Stomach (tissue), 9 donors: ENCODE measurements around the gene OLA1. TPM values are rescaled to one million over a fixed set of nuclear protein-coding genes. Genes with fewer than 3 reads are reported as not detected.

Experiments
- DNase-seq, 2 donors: peaks; one replicate each; pipeline versions ENCODE4 v3.0.0 to v3.0.0-alpha.2; 2013 to 2019
- H3K27ac ChIP-seq, 5 donors: fragments of 200-600 bp in 4 of 5; sonication (generic) in 4 of 5; one replicate each; pipeline ENCODE4 v1.5.1; 2013 to 2019; ENCODE audit warnings: mild to moderate bottlenecking in 1 of 5, moderate library complexity in 1 of 5
- H3K27me3 ChIP-seq, 3 donors: fragments of 200-600 bp; sonication (generic); one replicate each; pipeline ENCODE4 v1.5.1; 2017 to 2019; ENCODE audit warnings: mixed run types in 1 of 3
- H3K36me3 ChIP-seq, 4 donors: fragments of 200-600 bp; sonication (generic); 1 replicate in 3 of 4; 2 replicates in 1 of 4; pipeline ENCODE4 v1.5.1; 2016 to 2019
- H3K4me1 ChIP-seq, 4 donors: fragments of 200-600 bp; sonication (generic); one replicate each; pipeline ENCODE4 v1.5.1; 2016 to 2019
- H3K4me3 ChIP-seq, 4 donors: fragments of 200-600 bp; sonication (generic) in 3 of 4; one replicate each; pipeline ENCODE4 v1.5.1; 2016 to 2019; ENCODE audit warnings: mild to moderate bottlenecking in 1 of 4
- H3K9me3 ChIP-seq, 4 donors: fragments of 200-600 bp; sonication (generic); one replicate each; pipeline ENCODE4 v1.5.1; 2016 to 2019
- CTCF ChIP-seq, 7 experiments: fragments of 450-650 bp in 4 of 7; fragments of 200-600 bp in 3 of 7; sonication (generic) in 3 of 7; IDR thresholded peaks; one replicate each; pipeline ENCODE4 v1.5.1; 2016 to 2019; ENCODE audit warnings: antibody characterized with exemption in 7 of 7, control low read depth in 2 of 7, mild to moderate bottlenecking in 1 of 7
- EP300 ChIP-seq: sonication (generic); formaldehyde crosslinking; IDR thresholded peaks from one replicate; pipeline ENCODE4 v1.6.1; 2017; ENCODE audit warnings: antibody characterized with exemption
- POLR2A ChIP-seq, 4 donors: fragments of 450-650 bp; IDR thresholded peaks; one replicate each; pipeline ENCODE4 v1.6.1; 2016; ENCODE audit warnings: antibody characterized with exemption in 4 of 4, control low read depth in 2 of 4, mild to moderate bottlenecking in 1 of 4, moderate library complexity in 1 of 4
- POLR2AphosphoS5 ChIP-seq, 3 donors: sonication (generic); formaldehyde crosslinking; IDR thresholded peaks; one replicate each; pipeline ENCODE4 v1.6.1; 2016; ENCODE audit warnings: antibody characterized with exemption in 3 of 3
- WGBS, 5 donors: extraction: QIAGEN DNeasy Blood & Tissue Kit in 3 of 5; methylation state at CpG; one replicate each; pipeline versions ENCODE4 v1.1.5 to v1.1.7; 2013 to 2018; 5-methylcytosine and 5-hydroxymethylcytosine counted together
- intact Hi-C: fragments of 100-400 bp; cut with DNase I; formaldehyde crosslinking; loops from one replicate; pipeline ENCODE4 v1.15.1; 2023; ENCODE audit warnings: low total_unique reads
- polyA plus RNA-seq, 3 donors: library from polyadenylated mRNA; stranded (reverse); fragments of 200-250 nt; gene quantifications; one replicate each; pipeline ENCODE4 v1.2.3, GENCODE V29; 2013
- total RNA-seq, 5 donors: library from RNA; depleted of rRNA; stranded (reverse); fragments of >200 nt; gene quantifications; one replicate each; pipeline versions ENCODE4 v1.1.0 to v1.2.3, GENCODE V29; 2014 to 2016
- donor health status: healthy with polysubstance abuse.
- donor health status: Bipolar disorder and iron deficiency.
- donor health status: healthy.

The OLA1 gene
- total and polyA plus RNA-seq, 8 donors: 20.6 to 149 (median 75.3) TPM

DNA sequence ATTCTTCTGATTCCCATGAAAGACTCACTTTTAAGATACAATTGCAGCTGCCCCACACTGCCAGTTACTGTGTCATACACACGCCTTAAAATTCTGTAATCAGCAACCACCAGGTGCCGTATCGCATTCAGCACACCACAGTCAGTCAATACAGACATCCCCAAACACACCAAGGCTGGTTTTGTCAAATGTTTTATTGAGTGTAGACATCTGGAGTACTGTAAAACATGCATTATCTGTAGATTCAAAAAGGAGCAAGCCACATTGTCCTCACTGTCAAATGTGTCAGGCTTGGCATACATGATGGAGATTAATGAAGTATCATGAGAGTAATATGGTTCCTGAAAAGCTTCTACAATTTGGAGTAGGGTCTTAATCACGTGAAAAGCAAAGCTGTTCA is 173.5 kb downstream of the OLA1 start:
- TF ChIP-seq EP300 (no peak), POLR2A (IDR thresholded peaks at IDR 0.05) (no peak), POLR2AphosphoS5 (IDR thresholded peaks at IDR 0.05) (no peak)
- peaks cover 0 to 13% (median 9%) of the 10 kb centered on the region in 4 donors for H3K36me3 ChIP-seq
- intact Hi-C loops: no loop called here
- H3K27ac ChIP-seq: no peak overlapping the region
- H3K4me3 ChIP-seq: no peak overlapping the region
- 91 to 97% (median 95%) methylated on average over 4 of the region's 4 CpGs for WGBS, 5 donors
- no peaks in the 10 kb centered on the region for H3K27me3 ChIP-seq
- H3K9me3 ChIP-seq: no peaks in the 10 kb centered on the region
- no peak for DNase-seq
- H3K4me1 ChIP-seq: no peaks in the 10 kb centered on the region

DNA sequence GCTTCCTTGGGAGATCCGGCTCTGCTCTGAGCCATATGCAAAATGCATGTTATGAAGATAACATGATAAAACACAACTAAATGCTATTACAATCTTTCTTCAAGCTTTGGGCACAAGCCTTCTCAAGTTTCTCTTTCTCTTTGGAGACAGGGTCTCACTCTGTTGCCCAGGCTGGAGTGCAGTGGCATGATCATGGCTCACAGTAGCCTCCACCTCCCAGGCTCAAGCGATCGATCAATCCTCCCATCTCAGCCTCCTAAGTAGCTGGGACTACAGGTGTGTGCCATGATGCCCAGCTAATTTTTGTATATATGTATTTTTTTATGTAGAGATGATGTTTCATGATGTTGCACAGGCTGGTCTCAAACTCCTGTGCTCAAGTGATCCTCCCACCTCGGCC is 175.5 kb downstream of the OLA1 start:
- Histone ChIP-seq H3K36me3 (peaks cover 0 to 13% (median 9%) of the 10 kb centered on the region in 4 donors), H3K27me3 (no peaks in the 10 kb centered on the region), H3K4me3 (no peak overlapping the region), H3K4me1 (no peaks in the 10 kb centered on the region), H3K27ac (no peak overlapping the region), H3K9me3 (no peaks in the 10 kb centered on the region)
- intact Hi-C loops: no loop called here
- TF ChIP-seq POLR2A (IDR thresholded peaks at IDR 0.05) (no peak), POLR2AphosphoS5 (IDR thresholded peaks at IDR 0.05) (no peak), CTCF (IDR thresholded peaks at IDR 0.05) (no peak)
- DNase-seq: no peak
- WGBS, 5 donors: 82 to 98% (median 96%) methylated on average over 4 of the region's 4 CpGs

DNA sequence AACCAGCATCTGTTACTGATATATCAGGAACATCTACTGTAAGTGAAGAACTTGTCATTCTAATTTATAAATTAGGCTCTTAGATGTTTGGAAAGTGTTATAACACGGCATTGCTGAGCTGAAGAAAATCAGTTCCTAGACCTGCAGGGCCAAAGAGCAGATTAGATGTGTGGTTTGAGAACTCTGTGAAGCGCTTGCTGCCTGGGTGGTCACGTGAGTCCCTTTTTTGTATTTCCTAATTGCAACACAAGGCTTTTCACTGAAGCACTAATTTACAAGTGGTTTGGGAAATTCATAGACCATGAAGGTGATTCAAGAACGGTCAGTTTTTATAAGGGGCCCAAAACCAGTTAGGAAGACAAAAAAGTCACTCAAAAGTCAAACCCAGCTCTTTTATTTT is 176.3 kb downstream of the OLA1 start:
- Histone ChIP-seq H3K36me3 (peaks cover 0 to 13% (median 9%) of the 10 kb centered on the region in 4 donors), H3K4me3 (no peak overlapping the region), H3K27ac (no peak overlapping the region), H3K27me3 (no peaks in the 10 kb centered on the region), H3K4me1 (no peaks in the 10 kb centered on the region), H3K9me3 (no peaks in the 10 kb centered on the region)
- WGBS, 5 donors: 81 to 85% (median 82%) methylated on average over 4 of the region's 4 CpGs
- intact Hi-C loops: no loop called here
- TF ChIP-seq POLR2A (IDR thresholded peaks at IDR 0.05) (no peak), CTCF (IDR thresholded peaks at IDR 0.05) (no peak), POLR2AphosphoS5 (IDR thresholded peaks at IDR 0.05) (no peak), EP300 (no peak)
- no peak for DNase-seq

GRCh38 chr2:174071321-174071720 is 177.0 kb downstream of the OLA1 start:
- DNase-seq: no peak
- TF ChIP-seq EP300 (no peak), CTCF (IDR thresholded peaks at IDR 0.05) (no peak)
- Histone ChIP-seq H3K27me3 (no peaks in the 10 kb centered on the region), H3K4me1 (no peaks in the 10 kb centered on the region), H3K9me3 (no peaks in the 10 kb centered on the region), H3K4me3 (no peak overlapping the region), H3K27ac (no peak overlapping the region), H3K36me3 (peaks cover 0 to 13% (median 9%) of the 10 kb centered on the region in 4 donors)
- WGBS, 5 donors: 89 to 96% (median 93%) methylated on average over 3 of the region's 3 CpGs
- intact Hi-C loops: no loop called here

DNA sequence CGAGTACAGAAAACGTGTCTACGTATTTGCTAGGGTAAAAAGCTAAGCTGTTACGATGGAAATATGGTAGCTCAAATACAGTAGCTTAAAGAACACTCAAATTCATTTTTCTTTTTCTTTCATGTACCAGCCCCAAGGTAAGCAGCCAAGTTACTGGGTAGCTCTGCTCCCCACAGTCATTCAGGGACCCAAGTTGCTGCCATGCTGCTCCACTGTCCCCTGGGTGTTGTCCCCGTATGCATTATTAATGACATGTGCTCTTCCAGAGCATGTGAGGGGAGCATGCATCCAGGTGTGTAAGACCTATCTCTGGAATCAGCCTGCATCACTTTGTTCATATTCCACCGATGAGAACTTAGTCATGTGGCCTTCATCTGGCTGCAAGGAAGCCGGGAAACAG is 178.1 kb downstream of the OLA1 start:
- no peaks in the 10 kb centered on the region for H3K27me3 ChIP-seq
- no peak overlapping the region for H3K4me3 ChIP-seq
- TF ChIP-seq POLR2AphosphoS5 (IDR thresholded peaks at IDR 0.05) (no peak), POLR2A (IDR thresholded peaks at IDR 0.05) (no peak), EP300 (no peak), CTCF (IDR thresholded peaks at IDR 0.05) (no peak)
- no peaks in the 10 kb centered on the region for H3K4me1 ChIP-seq
- DNase-seq: no peak
- intact Hi-C loops: no loop called here
- H3K36me3 ChIP-seq: peaks cover 0 to 11% (median 9%) of the 10 kb centered on the region in 4 donors
- 78 to 96% (median 95%) methylated on average over 6 to 7 of the region's 7 CpGs for WGBS, 5 donors
- H3K27ac ChIP-seq: no peak overlapping the region
- no peaks in the 10 kb centered on the region for H3K9me3 ChIP-seq
